ENCODE data around the gene MACF1.

Gene MACF1

GRCh38 chr1:39397487-39397886 is 193.0 kb downstream of the MACF1 start:
- no peak for DNase-seq

DNA sequence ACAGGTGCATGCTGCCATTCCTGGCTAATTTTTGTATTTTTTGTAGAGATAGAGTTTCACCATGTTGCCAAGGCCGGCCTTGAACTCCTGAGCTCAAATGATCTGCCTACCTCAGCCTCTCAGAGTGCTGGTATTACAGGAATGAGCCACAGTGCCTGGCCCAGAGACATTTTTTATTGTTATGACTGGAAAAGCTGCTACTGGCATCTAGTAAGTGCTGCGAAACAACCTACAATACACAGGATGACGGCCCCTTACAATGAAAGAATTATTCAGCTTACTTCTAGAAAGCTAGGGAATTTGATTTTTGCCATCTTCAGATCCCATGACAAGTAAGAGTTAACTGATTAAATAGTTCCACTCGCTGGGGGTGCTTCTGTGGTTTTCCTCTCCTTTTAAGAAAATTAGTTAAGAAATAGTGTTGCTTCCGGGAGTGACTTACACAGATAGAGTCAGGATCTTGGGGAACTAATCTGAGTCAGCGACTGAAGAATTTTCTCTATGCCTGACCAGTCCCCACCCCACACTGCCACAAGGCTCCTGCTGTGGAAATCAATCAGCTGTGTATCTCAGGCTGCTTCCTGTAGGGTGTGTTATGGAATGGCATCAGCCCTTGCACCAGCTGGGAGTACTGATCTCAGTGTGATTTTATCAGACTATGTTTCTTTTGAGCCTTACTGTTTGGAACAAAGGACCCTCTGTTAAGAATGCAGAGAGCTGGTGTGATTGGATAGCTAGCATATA is 194.0 kb downstream of the MACF1 start:
- peak; percentile 27 to 32 for DNase-seq

DNA sequence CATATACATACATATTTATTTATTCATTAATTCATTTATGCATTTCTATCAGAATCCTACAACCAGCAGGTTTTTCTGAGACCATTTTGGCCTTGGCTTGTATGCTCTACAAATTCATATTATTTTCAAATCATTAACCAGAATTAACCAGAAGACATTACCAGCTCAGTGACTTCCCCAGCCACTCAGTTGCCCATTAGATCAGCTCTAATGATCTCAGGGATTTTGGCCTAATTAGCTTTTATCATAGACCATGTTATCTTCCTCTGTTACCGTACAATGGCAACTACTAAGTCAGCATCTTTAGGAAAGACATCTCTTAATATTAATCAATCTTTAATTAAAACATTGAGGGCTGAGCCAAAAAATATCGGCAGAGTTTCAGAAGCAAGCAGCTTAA is 196.6 kb downstream of the MACF1 start:
- no peak for DNase-seq

DNA sequence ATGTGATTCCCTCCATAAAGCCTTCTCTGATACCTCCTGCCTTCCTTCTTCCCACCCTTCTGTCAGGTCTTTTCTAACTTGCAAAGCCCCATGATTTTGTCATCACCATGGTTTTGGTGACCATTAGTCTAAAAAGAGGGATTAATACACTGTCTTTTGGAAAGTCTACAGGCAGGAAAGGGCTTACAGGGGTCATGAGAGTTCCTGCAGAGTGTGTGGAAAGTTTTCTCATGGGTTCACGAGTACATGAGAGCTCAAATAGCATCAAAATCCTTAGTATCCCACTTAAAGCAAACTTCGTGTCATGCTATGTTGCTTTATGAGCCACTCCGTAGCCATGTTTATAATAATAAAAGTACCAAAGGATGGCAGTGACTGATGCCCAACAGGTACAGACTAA is 200.4 kb downstream of the MACF1 start:
- no peak for DNase-seq

- DNase-seq, result no peak
Observed at GRCh38 chr1:39405358-39405757, 200.9 kb downstream of the MACF1 start.

GRCh38 chr1:39406533-39407450 is 202.3 kb downstream of the MACF1 start:
- DNase-seq, result no peak

- no peak for DNase-seq
Observed at GRCh38 chr1:39407510-39407895, 203.0 kb downstream of the MACF1 start.

DNA sequence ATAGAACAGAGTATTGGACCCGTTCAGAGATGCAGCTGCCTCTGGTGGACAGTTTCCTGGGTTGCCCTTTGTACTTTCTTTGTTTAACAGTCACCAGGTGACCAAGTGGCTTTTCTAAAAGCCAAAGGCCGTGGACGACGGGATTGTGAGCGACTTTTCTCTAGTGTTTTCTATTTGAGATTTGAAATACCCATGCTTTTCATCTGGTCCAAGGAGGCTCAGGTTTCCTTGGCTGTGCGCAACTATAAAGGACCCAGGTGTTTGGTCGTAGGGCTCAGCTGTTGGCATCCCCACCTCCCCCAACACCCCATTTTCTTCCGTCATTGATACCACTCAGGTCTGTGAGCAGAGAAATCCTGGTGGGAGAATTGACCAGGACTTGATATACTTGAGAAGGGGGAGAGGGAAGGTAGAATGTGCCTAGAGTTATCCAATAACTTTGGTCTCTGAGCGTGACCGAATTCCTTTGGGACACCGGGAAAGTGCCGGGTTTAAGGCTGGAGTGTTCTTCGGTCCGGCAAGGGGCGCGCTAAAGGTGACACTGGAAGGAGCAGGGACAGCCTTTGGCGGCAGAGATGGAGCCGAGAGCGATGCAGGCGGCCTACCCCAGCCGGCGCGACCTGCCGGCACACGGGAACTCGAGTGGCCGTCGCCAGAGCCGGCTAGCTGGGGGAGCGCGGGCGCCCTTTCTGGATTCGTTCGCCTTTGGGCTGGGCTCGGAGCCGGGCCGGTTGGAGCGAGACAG is 203.6 kb downstream of the MACF1 start:
- no peak for DNase-seq

DNA sequence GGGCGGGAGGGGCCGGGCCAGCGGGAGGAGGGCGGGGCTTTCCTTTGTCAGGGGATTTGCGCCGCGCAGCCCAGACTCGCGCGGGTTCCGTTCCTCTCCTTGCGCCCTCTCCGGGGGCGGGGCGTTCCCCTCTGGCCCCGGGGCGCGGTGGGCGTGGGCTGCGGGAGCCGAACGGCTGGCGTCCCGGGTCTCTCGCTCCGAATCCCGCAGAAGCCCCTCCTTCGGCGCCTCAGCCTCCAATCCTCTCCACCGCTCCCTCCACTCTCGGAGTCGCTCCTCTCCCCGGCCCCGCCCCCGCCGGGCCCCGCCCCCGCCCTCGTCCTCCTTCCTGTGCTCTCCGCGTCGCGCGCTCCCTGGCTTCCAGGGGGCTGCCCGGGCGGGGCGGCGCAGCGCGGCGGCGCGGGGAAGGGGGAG is 204.2 kb downstream of the MACF1 start:
- peak; percentile 88 to 90 for DNase-seq

- no peak for DNase-seq
Observed at GRCh38 chr1:39409055-39409816, 204.7 kb downstream of the MACF1 start.

GRCh38 chr1:39410915-39411436 is 206.5 kb downstream of the MACF1 start:
- DNase-seq, result peak; percentile 58

GRCh38 chr1:39411526-39412478 is 207.3 kb downstream of the MACF1 start:
- DNase-seq, result no peak

DNA sequence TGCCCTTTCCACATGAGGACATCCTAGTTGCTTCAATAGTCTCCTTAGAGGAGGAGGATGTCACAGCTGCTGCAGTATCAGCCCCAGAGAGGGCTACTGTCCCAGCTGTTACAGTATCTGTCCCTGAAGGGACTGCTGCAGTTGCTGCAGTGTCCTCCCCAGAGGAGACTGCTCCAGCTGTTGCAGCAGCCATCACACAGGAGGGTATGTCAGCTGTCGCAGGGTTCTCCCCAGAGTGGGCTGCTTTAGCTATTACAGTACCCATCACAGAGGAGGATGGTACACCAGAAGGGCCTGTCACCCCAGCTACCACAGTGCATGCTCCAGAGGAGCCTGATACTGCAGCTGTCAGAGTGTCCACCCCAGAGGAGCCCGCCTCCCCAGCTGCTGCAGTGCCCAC is 208.4 kb downstream of the MACF1 start:
- DNase-seq, result no peak

DNA sequence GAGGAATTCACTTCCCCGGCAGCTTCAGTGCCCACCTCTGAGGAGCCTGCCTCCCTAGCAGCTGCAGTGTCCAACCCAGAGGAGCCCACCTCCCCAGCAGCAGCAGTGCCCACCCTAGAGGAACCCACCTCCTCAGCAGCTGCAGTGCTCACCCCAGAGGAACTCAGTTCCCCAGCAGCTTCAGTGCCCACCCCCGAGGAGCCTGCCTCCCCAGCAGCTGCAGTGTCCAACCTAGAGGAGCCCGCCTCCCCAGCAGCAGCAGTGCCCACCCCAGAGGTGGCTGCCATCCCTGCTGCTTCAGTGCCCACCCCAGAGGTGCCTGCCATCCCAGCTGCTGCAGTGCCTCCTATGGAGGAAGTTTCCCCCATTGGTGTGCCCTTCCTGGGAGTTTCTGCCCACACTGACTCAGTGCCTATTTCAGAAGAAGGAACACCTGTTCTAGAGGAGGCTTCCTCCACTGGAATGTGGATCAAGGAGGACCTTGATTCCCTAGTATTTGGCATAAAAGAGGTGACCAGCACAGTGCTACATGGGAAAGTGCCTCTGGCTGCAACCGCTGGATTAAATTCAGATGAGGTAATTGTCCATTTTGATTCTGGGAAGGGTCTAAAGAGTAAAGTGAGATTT is 209.5 kb downstream of the MACF1 start:
- DNase-seq, result no peak

DNA sequence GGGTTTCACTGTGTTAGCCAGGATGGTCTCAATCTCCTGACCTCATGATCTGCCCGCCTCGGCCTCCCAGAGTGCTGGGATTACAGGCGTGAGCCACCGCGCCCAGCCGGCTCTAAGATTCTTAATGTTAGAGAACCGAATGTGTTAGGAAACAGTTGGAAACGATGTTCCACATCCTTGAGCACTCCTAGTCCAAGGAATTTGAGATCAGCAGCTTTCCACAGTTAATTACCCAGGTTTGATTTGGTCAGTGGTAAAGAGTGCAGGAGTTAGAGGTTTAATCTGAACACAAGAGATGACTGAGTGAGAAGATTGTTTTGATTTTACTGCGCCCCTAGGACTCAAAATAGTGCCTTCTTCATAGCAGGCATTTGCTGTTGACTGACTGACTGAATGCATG is 211.1 kb downstream of the MACF1 start:
- DNase-seq, result no peak

- no peak for DNase-seq
Observed at GRCh38 chr1:39416609-39417008, 212.1 kb downstream of the MACF1 start.

DNA sequence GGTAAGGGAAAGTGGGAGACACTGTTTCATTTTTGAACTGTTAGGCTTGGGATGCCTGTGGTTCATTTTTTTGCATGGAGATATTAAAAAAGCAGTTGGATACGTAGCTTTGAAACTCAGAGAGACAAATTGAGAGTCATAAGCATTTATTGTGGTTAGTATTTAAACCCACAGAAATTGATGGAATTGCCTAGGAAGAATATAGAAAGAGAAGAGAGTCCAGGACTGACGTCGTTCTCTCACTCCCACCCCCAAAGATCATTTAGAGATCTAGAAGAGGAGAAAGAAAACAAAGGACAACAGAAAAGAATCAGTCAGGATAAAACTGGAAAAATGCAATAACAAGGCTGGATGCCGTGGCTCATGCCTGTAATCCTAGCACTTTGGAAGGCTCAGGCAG is 213.7 kb downstream of the MACF1 start:
- no peak for DNase-seq

- no peak for DNase-seq
Observed at GRCh38 chr1:39420493-39420892, 216.0 kb downstream of the MACF1 start.

GRCh38 chr1:39422614-39423013 is 218.1 kb downstream of the MACF1 start:
- DNase-seq, result no peak

DNA sequence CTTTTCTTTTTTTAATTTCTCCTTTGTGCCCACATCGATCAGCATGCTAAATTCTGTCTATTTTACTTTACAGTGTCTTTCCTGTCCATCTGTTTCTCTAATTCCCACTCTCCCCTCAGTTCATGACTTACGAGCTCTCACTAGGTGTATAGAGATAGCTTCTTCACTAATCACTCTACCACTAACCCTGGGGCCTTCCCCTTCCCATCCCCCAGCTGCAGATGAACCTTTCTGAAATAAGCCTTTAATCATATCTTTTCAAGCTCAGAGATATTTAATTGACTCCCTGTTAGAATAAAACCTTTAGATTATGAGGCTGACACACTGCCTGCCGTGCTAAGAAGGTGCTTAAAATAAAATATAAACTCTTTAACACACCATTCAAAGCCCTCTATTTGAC is 220.7 kb downstream of the MACF1 start:
- no peak for DNase-seq

DNA sequence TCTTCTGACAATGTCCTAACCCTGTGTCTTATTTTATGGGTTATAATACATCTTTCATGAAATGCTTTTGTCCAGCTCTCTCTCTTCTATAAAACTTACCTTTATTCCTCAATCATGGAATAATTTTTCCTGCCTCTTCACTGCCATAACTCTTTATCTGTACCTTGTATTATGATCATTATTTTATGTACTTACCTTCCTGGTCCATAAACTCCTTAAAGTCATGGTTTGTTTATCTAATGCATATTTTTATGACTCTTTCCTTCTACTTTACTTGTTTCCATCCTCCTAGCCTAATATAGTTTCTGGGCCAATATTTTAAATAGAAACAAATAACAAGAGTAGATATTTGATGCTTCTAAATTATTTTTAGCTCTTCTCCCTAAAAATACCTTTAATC is 221.1 kb downstream of the MACF1 start:
- DNase-seq, result no peak
